ENCODE results near the gene NAP1L4.

DNA sequence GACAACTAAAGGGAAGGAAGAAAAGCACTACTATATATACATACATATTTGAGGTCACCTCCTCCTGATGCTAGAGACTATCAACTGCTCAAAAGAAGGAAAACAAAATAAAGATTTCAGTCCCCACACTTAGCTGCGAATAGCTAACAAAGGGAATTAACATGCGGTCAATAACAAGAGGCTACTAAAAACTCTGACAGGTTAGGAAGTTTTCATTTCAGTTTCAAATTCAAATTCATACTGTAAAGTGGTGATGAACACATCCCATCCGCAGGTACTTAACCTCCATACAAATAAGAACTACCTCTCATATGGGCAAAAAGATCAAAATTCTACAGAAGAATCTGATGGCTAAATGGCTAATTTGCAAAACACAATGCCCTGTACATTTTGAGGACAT, 2.6 kb downstream of the NAP1L4 start:
- no peak for TF ChIP-seq YY1 (IDR thresholded peaks at IDR 0.05; ENCODE audit: insufficient read depth, insufficient read length)
- TF ChIP-seq SUZ12 (IDR thresholded peaks at IDR 0.05; ENCODE audit: extremely low read depth, insufficient read depth, insufficient read length): no peak
- no peak for TF ChIP-seq ZNF274 (IDR thresholded peaks at IDR 0.05; ENCODE audit: low read depth, low read length)
